ENCODE data around the gene SNCB.

The SNCB gene

GRCh38 chr5:176616511-176616910 is 13.8 kb downstream of the SNCB start:
- TF ChIP-seq, protein P1, sequence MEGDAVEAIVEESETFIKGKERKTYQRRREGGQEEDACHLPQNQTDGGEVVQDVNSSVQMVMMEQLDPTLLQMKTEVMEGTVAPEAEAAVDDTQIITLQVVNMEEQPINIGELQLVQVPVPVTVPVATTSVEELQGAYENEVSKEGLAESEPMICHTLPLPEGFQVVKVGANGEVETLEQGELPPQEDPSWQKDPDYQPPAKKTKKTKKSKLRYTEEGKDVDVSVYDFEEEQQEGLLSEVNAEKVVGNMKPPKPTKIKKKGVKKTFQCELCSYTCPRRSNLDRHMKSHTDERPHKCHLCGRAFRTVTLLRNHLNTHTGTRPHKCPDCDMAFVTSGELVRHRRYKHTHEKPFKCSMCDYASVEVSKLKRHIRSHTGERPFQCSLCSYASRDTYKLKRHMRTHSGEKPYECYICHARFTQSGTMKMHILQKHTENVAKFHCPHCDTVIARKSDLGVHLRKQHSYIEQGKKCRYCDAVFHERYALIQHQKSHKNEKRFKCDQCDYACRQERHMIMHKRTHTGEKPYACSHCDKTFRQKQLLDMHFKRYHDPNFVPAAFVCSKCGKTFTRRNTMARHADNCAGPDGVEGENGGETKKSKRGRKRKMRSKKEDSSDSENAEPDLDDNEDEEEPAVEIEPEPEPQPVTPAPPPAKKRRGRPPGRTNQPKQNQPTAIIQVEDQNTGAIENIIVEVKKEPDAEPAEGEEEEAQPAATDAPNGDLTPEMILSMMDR (IDR thresholded peaks at IDR 0.05; ENCODE audit: borderline replicate concordance, insufficient read depth, low read depth, low read length) = no peak
- no peak overlapping the region for H3K4me3 ChIP-seq (ENCODE audit: low read depth, low read length)

GRCh38 chr5:176614805-176615478 is 15.4 kb downstream of the SNCB start:
- H3K4me3 ChIP-seq (ENCODE audit: low read depth, low read length) = no peak overlapping the region
- TF ChIP-seq, protein P1 (IDR thresholded peaks at IDR 0.05; ENCODE audit: borderline replicate concordance, insufficient read depth, low read depth, low read length) = no peak

- TF ChIP-seq, protein P1 (IDR thresholded peaks at IDR 0.05; ENCODE audit: borderline replicate concordance, insufficient read depth, low read depth, low read length) = no peak
- H3K4me3 ChIP-seq (ENCODE audit: low read depth, low read length) = no peak overlapping the region
Measured at GRCh38 chr5:176612855-176613254, 17.5 kb downstream of the SNCB start.

- no peak overlapping the region for H3K4me3 ChIP-seq (ENCODE audit: low read depth, low read length)
- TF ChIP-seq, protein P1 (IDR thresholded peaks at IDR 0.05; ENCODE audit: borderline replicate concordance, insufficient read depth, low read depth, low read length) = no peak
Measured at GRCh38 chr5:176612008-176612407, 18.3 kb downstream of the SNCB start.

DNA sequence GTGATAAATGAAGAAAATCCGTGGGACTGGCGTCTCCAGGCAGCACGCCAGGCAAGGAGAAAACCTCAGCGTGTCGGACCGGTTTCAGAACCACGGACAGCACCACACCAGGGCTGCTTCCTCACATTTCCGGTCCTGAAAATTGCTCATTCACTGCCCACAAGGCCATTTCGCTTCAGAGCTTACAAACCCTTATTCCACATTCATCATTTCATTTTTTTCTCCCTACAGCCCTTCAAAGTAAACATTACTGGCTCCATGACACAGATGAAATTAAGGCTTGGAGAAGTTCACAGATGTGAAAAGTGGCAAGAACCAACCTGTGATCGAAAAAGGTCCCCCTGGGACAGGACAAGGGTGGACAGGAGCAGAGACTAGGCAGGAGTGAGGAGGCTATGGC is 18.9 kb downstream of the SNCB start:
- no peak overlapping the region for H3K4me3 ChIP-seq (ENCODE audit: low read depth, low read length)
- TF ChIP-seq, protein P1 (IDR thresholded peaks at IDR 0.05; ENCODE audit: borderline replicate concordance, insufficient read depth, low read depth, low read length) = no peak

GRCh38 chr5:176610435-176610773 is 19.9 kb downstream of the SNCB start:
- TF ChIP-seq, protein P1 (IDR thresholded peaks at IDR 0.05; ENCODE audit: borderline replicate concordance, insufficient read depth, low read depth, low read length) = no peak
- peak overlapping the region; percentile 60 for H3K4me3 ChIP-seq (ENCODE audit: low read depth, low read length)

- TF ChIP-seq, protein P1 (IDR thresholded peaks at IDR 0.05; ENCODE audit: borderline replicate concordance, insufficient read depth, low read depth, low read length) = peak; percentile 22; the same call in 1 of the 2 replicates
- H3K4me3 ChIP-seq (ENCODE audit: low read depth, low read length) = peak within 1 kb of the TSS; percentile 60
Measured at GRCh38 chr5:176609724-176610434, 20.5 kb downstream of the SNCB start, which contains the start of gene GPRIN1. Gene GPRIN1, minus strand, starts transcription at chr5:176610156. Its CDS starts 10,322 bp downstream, at chr5:176599834.
